Measurements from ENCODE around the gene RPL27A.

DNA sequence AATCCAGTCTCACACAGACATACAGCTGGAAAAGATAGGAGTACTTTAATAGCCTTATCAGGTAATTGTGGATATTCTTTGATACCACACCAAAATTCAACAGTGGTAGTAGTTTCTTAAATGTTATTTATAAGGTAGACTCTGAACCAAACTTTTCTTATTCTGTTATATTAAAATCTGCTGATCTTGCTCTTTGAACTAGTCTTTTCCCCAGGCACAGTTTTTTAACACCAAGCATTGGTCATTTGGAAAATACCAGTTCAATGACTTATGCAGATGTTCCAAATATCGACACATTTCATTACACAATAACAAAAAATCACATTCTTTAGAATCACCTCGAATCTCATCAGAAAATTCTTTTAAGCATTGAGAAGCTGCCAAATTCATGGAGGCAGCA, 7.7 kb upstream of the RPL27A start:
- TF ChIP-seq POLR2A (IDR thresholded peaks at IDR 0.05; ENCODE audit: low read depth, low read length) = no peak
- no peak for TF ChIP-seq POLR2AphosphoS5 (IDR thresholded peaks at IDR 0.05; ENCODE audit: low read depth, low read length)
- TF ChIP-seq POU2F2 (IDR thresholded peaks at IDR 0.05; ENCODE audit: low read depth, low read length) = no peak
- no peak for TF ChIP-seq TAF1 (IDR thresholded peaks at IDR 0.05; ENCODE audit: low read depth, low read length)
